Left lung (tissue), 10 donors: ENCODE data around the gene ITGB5. TPM values are rescaled to one million over a fixed set of nuclear protein-coding genes. Genes with fewer than 3 reads are reported as not detected.

ENCODE experiments used
- ATAC-seq: fragments of 200-7000 bp; cut with Tn5 transposase; one replicate; pipeline ENCODE4 v1.9.1; 2020; ENCODE audit warnings: moderate library complexity
- DNase-seq, 4 donors: peaks; one replicate each; pipeline ENCODE4 v3.0.0-alpha.2; 2013 to 2020
- H3K27ac ChIP-seq, 2 donors: fragments of 200-600 bp; sonication (generic) in 1 of 2; one replicate each; pipeline versions ENCODE4 v1.5.0 to v1.8.0; 2020 to 2021
- H3K27me3 ChIP-seq, 2 donors: fragments of 200-600 bp; sonication (generic) in 1 of 2; one replicate each; pipeline versions ENCODE4 v1.5.0 to v1.8.0; 2020 to 2021
- H3K36me3 ChIP-seq, 2 donors: fragments of 200-600 bp; sonication (generic) in 1 of 2; one replicate each; pipeline versions ENCODE4 v1.5.0 to v1.8.0; 2020 to 2021
- H3K4me1 ChIP-seq, 2 donors: fragments of 200-600 bp; one replicate each; pipeline ENCODE4 v1.8.0; 2021
- H3K4me3 ChIP-seq, 2 donors: fragments of 200-600 bp; sonication (generic) in 1 of 2; one replicate each; pipeline versions ENCODE4 v1.5.0 to v1.8.0; 2020 to 2021; ENCODE audit warnings: mild to moderate bottlenecking in 1 of 2
- H3K9me3 ChIP-seq, 2 donors: fragments of 200-600 bp; sonication (generic) in 1 of 2; one replicate each; pipeline versions ENCODE4 v1.5.0 to v1.8.0; 2020 to 2021
- intact Hi-C, 2 donors: fragments of 100-400 bp; cut with DNase I; formaldehyde crosslinking; loops; one replicate each; pipeline versions ENCODE4 v1.11.2 to v1.14.2; 2022
- polyA plus RNA-seq, 6 donors: library from polyadenylated mRNA; unstranded; fragments of 120-200 nt; gene quantifications; one replicate each; pipeline ENCODE4 v1.2.1, GENCODE V29; 2013; ENCODE audit not compliant: insufficient read length in 6 of 6
- total RNA-seq, 2 donors: library from RNA; stranded (reverse); fragmentation: NEBNext Ultra II Directional; extraction: Animal tissue kit (Norgen Biotek cat#: 25700); gene quantifications; one replicate each; pipeline ENCODE4 v1.2.1, GENCODE V29; 2021
- TF ChIP-seq, protein P1 (sequence below), 2 donors: fragments of 200-600 bp; sonication (generic) in 1 of 2; IDR thresholded peaks; one replicate each; pipeline versions ENCODE4 v1.5.0 to v1.8.0; 2021; ENCODE audit warnings: antibody characterized with exemption in 2 of 2
- donor health status: DM: no; HTN: yes; CAD: no.
- donor health status: DM: no; HTN: no; CAD: no.

The ITGB5 gene
- total and polyA plus RNA-seq, 8 donors = 54.8 to 142 (median 67.4) TPM

DNA sequence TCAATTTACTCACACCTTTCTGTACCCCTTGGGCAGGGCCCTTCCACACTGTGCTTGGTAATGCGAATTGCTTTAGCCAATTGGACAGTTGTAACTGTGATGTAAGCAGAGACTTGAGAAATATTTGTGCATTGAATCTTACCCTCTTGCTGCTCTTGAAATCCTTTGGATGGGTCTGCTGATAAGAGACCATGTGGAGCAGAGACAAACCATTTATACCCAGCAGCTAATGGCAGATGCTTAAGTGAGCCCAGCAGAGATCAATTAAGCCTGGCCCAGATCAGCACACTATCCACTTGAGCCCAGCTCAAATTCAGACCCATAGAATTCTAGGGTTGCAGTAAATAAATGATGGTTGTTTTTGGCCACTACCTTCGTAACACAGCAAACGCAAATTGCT, 28.1 kb upstream of the ITGB5 start:
- Histone ChIP-seq H3K36me3 (no peaks in the 10 kb centered on the region), H3K27me3 (no peaks in the 10 kb centered on the region), H3K27ac (no peak overlapping the region), H3K4me1 (no peaks in the 10 kb centered on the region), H3K9me3 (no peaks in the 10 kb centered on the region), H3K4me3 (no peak overlapping the region)
- DNase-seq (no peak), ATAC-seq (no peak)
- intact Hi-C loops = no loop called here
- TF ChIP-seq, protein P1, sequence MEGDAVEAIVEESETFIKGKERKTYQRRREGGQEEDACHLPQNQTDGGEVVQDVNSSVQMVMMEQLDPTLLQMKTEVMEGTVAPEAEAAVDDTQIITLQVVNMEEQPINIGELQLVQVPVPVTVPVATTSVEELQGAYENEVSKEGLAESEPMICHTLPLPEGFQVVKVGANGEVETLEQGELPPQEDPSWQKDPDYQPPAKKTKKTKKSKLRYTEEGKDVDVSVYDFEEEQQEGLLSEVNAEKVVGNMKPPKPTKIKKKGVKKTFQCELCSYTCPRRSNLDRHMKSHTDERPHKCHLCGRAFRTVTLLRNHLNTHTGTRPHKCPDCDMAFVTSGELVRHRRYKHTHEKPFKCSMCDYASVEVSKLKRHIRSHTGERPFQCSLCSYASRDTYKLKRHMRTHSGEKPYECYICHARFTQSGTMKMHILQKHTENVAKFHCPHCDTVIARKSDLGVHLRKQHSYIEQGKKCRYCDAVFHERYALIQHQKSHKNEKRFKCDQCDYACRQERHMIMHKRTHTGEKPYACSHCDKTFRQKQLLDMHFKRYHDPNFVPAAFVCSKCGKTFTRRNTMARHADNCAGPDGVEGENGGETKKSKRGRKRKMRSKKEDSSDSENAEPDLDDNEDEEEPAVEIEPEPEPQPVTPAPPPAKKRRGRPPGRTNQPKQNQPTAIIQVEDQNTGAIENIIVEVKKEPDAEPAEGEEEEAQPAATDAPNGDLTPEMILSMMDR (IDR thresholded peaks at IDR 0.05) = no peak

DNA sequence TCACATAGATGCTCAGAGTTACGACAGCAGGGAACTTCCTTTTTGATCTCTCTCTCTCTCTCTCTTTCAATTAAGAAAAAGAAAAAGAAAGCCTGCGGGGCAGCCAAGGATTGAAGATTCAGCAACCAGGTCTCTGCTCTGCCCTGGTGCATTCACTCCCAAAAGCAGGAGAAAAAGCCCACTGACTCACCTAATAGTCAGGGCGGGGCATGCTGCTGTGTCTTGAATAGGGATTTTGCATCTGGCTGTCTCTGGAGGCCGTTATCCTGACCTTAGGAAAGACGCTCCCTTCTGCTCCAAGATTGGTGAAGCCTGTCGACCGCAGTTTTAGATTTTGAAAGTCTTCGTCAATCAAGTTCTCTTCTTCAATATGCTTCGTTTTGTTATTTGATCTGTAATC, 20.8 kb upstream of the ITGB5 start:
- Histone ChIP-seq H3K4me3 (no peak overlapping the region), H3K36me3 (no peaks in the 10 kb centered on the region), H3K9me3 (no peaks in the 10 kb centered on the region), H3K27ac (no peak overlapping the region), H3K27me3 (no peaks in the 10 kb centered on the region), H3K4me1 (no peaks in the 10 kb centered on the region)
- intact Hi-C loops = loop anchor here in 1 of 2 donors (10.0 kb wide), 1 partner anchor 143 kb away; no protein-coding TSS in a partner anchor
- DNase-seq (no peak), ATAC-seq (no peak)
- TF ChIP-seq, protein P1 (IDR thresholded peaks at IDR 0.05) = no peak

DNA sequence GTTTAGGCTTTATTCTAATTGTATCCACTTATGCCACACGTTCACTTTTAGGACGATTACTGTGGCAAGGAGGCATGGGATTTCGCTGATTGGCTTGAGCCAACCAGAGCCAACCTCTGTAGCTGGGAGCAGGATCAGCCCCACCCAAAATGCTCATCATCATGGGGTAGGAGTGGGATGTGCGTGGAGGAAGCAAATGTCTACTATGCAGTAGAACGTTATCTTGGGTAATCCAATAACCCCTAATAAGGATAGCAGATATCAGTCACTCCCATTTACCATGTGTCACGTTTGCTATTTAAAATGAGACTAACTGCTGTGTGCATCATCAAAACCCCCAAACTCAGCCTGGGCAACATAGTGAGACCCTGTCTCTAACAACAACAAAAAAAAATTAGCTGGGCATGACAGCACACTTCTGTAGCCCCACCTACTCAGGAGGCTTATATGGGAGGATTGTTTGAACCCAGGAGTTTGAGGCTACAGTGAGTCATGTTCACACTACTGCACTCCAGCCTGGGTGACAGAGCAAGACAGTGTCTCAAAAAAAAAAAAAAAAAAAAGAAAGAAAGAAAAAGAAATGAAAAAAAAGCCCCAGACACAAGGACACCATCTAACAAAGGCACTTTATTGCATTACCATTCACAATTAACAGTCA, 17.8 kb upstream of the ITGB5 start:
- TF ChIP-seq, protein P1 (IDR thresholded peaks at IDR 0.05) = no peak
- Histone ChIP-seq H3K36me3 (no peaks in the 10 kb centered on the region), H3K4me3 (no peak overlapping the region), H3K27me3 (no peaks in the 10 kb centered on the region), H3K27ac (no peak overlapping the region), H3K4me1 (peaks cover 0 to 5% of the 10 kb centered on the region in 2 donors), H3K9me3 (no peaks in the 10 kb centered on the region)
- no peak for ATAC-seq
- intact Hi-C loops = loop anchor here (5.0 to 10.0 kb wide), 2 partner anchors 140 to 143 kb away; no protein-coding TSS in a partner anchor
- no peak for DNase-seq

DNA sequence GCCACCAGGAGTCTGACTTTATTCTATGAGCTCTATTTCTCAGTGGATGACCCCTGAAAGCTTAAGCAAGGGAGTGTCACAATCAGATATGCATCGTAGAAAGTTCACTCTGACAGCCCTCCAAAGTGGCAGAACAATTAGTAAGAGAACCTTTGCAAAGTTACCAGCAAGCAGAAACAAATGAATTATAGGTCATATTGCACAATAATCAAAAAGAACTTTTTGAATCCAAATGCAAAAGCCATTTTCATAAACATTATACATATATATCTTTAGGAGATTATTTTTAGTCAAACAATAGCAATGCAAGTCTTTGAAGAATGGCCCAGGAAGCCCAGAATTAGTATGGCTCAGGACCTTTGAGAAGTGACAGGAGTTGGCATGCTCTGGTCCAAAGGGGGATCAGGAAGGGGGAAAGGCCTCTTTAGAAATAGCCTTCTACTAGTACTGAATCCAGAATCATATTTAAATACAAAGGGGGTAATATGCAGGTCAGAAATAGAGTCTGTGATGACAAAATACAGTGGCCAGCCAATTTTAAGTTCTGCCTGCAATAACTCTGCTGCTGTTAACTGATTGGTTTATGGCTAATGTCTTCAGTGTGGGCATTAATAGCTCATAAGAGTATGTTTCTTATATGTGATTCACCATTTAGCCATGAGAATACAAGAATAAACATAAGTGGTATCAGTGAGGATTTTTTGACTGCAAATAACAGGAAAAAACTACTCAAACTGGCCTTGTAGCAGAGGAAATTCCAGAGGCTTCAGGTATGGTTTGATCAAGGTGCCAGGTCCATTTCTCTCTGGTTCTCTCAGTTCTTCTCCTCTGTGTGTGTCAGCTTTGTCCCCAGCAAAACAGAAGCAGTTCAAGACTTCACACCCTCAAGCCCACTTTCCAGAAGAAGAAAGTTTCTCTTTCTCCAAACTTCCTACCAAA, 17.0 kb upstream of the ITGB5 start:
- ATAC-seq (no peak), DNase-seq (no peak)
- H3K27me3 ChIP-seq = no peaks in the 10 kb centered on the region
- no peaks in the 10 kb centered on the region for H3K36me3 ChIP-seq
- H3K4me1 ChIP-seq = peaks cover 0 to 5% of the 10 kb centered on the region in 2 donors
- intact Hi-C loops = loop anchor here (5.0 to 10.0 kb wide), 2 partner anchors 139 to 142 kb away; no protein-coding TSS in a partner anchor
- TF ChIP-seq, protein P1 (IDR thresholded peaks at IDR 0.05) = no peak
- H3K4me3 ChIP-seq = no peak overlapping the region
- H3K9me3 ChIP-seq = no peaks in the 10 kb centered on the region
- no peak overlapping the region for H3K27ac ChIP-seq
